WTC11 (cell line): ENCODE measurements around the gene MBNL1. TPM values are rescaled to one million over a fixed set of nuclear protein-coding genes. Genes with fewer than 3 reads are reported as not detected.

Experiments
- ATAC-seq: fragments of 200-7000 bp; cut with Tn5 transposase; 2 replicates; pipeline ENCODE4 v1.10.0; 2021; ENCODE audit warnings: mild to moderate bottlenecking, moderate library complexity
- CTCF ChIA-PET: fragments of 300-600 bp; sonication (Branson Sonifier 250); formaldehyde crosslinking; loops from one replicate; lab custom pipeline; 2021; ENCODE audit warnings: antibody characterized with exemption; lab: Charles Lee
- POLR2A ChIA-PET: fragments of 350-600 bp; sonication (Branson Sonifier 250); formaldehyde crosslinking; loops from one replicate; lab custom pipeline; 2021; ENCODE audit warnings: antibody characterized with exemption; lab: Charles Lee
- DNase-seq: peaks from one replicate; pipeline ENCODE4 v3.0.0; 2021; ENCODE audit warnings: low spot score
- H3K27ac Mint-ChIP-seq: 2 replicates; pipeline ENCODE4 v1.8.0; 2021; ENCODE audit warnings: mixed read lengths
- H3K27me3 Mint-ChIP-seq: 2 replicates; pipeline ENCODE4 v1.8.0; 2021; ENCODE audit warnings: low read depth, mild to moderate bottlenecking, moderate library complexity, mixed read lengths
- H3K36me3 Mint-ChIP-seq: 2 replicates; pipeline ENCODE4 v1.8.0; 2021; ENCODE audit warnings: mixed read lengths
- H3K4me1 Mint-ChIP-seq: 2 replicates; pipeline ENCODE4 v1.8.0; 2022; ENCODE audit warnings: mixed read lengths
- H3K4me3 Mint-ChIP-seq: 2 replicates; pipeline ENCODE4 v1.8.0; 2021; ENCODE audit warnings: mild to moderate bottlenecking, moderate library complexity, mixed read lengths
- H3K9me3 Mint-ChIP-seq: 2 replicates; pipeline ENCODE4 v1.8.0; 2021; ENCODE audit warnings: mixed read lengths
- ATF1 ChIP-seq: sonication (generic); formaldehyde crosslinking; IDR thresholded peaks from 2 replicates; pipeline ENCODE4 v1.8.1; 2023; ENCODE audit warnings: mild to moderate bottlenecking, moderate library complexity, missing genetic modification reagents
- GABPB1 ChIP-seq: sonication (generic); formaldehyde crosslinking; IDR thresholded peaks from 2 replicates; pipeline ENCODE4 v1.8.1; 2023; ENCODE audit warnings: mild to moderate bottlenecking, missing genetic modification reagents
- NR1H2 ChIP-seq: sonication (generic); formaldehyde crosslinking; IDR thresholded peaks from 2 replicates; pipeline ENCODE4 v1.9.0; 2021; ENCODE audit warnings: mild to moderate bottlenecking, moderate library complexity, missing genetic modification reagents
- PRRX2 ChIP-seq: fragments of 250-450 bp; sonication (Bioruptor Pico); IDR thresholded peaks from 2 replicates; pipeline ENCODE4 v1.8.0; 2021; ENCODE audit warnings: mild to moderate bottlenecking
- RORB ChIP-seq: fragments of 250-450 bp; sonication (Bioruptor Pico); IDR thresholded peaks from 2 replicates; pipeline ENCODE4 v1.9.0; 2021; ENCODE audit warnings: mild to moderate bottlenecking
- TEAD1 ChIP-seq: sonication (generic); formaldehyde crosslinking; IDR thresholded peaks from 2 replicates; pipeline ENCODE4 v1.8.0; 2022; ENCODE audit warnings: mild to moderate bottlenecking, missing genetic modification reagents
- ZNF396 ChIP-seq: fragments of 250-450 bp; sonication (Bioruptor Pico); IDR thresholded peaks from 2 replicates; pipeline ENCODE4 v1.8.0; 2021; ENCODE audit warnings: mild to moderate bottlenecking, moderate library complexity, borderline replicate concordance
- total RNA-seq: library from RNA; stranded (reverse); gene quantifications from 3 replicates; pipeline ENCODE4 v1.2.3, GENCODE V29; 2021
- TF ChIP-seq, protein P1 (sequence below): fragments of 250-450 bp; sonication (Bioruptor Pico); IDR thresholded peaks from 2 replicates; pipeline ENCODE4 v2.1.2; 2022; ENCODE audit warnings: mild to moderate bottlenecking, moderate library complexity
- TF ChIP-seq, protein P2 (sequence below): sonication (generic); formaldehyde crosslinking; IDR thresholded peaks from 2 replicates; pipeline ENCODE4 v1.8.0; 2022; ENCODE audit warnings: mild to moderate bottlenecking, missing genetic modification reagents
- TF ChIP-seq, protein P3 (sequence below): sonication (generic); formaldehyde crosslinking; conservative IDR thresholded peaks from 2 replicates; pipeline ENCODE4 v1.8.1; 2023; ENCODE audit warnings: mild to moderate bottlenecking, low read depth, missing genetic modification reagents, moderate library complexity
- TF ChIP-seq, protein P4 (sequence below): sonication (generic); formaldehyde crosslinking; IDR thresholded peaks from 2 replicates; pipeline ENCODE4 v1.8.0; 2023; ENCODE audit warnings: missing genetic modification reagents, mild to moderate bottlenecking, borderline replicate concordance
- TF ChIP-seq, protein P5 (sequence below): sonication (generic); formaldehyde crosslinking; IDR thresholded peaks from 2 replicates; pipeline ENCODE4 v1.8.1; 2022; ENCODE audit warnings: mild to moderate bottlenecking, missing genetic modification reagents, moderate library complexity, borderline replicate concordance
- TF ChIP-seq, protein P6 (sequence below): sonication (generic); formaldehyde crosslinking; conservative IDR thresholded peaks from 2 replicates; pipeline ENCODE4 v1.8.1; 2022; ENCODE audit warnings: mild to moderate bottlenecking, missing genetic modification reagents
- TF ChIP-seq, protein P7 (sequence below): sonication (generic); formaldehyde crosslinking; IDR thresholded peaks from 2 replicates; pipeline ENCODE4 v1.8.1; 2022; ENCODE audit warnings: low read depth, mild to moderate bottlenecking, moderate library complexity, missing genetic modification reagents, borderline replicate concordance

The MBNL1 gene
- total RNA-seq, 1 experiment from 2014 or later = 20.4 TPM

DNA sequence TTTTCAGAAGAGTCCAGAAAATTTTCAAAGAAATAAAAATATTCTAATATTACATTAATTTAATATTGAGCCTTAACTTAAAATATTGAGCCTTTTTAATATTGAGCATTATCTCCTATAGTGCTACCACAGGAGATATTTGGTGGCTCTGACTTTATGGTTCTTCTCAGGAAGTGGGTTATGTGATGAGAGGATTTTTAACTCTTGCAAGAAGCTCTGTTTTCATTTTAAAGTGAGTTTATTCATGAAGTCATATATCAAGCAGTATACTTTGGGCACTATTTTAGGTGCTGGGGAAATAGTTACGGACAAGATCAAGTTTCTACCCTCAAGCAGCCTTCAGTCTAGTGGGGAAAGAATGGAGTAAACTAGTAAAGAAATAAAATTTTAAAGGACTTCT is 13.4 kb upstream of the MBNL1 start:
- ATAC-seq (no peak), DNase-seq (no peak)
- ChIA-PET POLR2A (no interaction called here), CTCF (no interaction called here)
- H3K36me3 Mint-ChIP-seq = no peaks in the 10 kb centered on the region
- no peak overlapping the region for H3K4me3 Mint-ChIP-seq
- H3K27me3 Mint-ChIP-seq = no peaks in the 10 kb centered on the region
- no peak for TF ChIP-seq PRRX2 (CRISPR knock-in tag)
- no peak for TF ChIP-seq ATF1 (CRISPR knock-in tag)
- TF ChIP-seq, protein P1, sequence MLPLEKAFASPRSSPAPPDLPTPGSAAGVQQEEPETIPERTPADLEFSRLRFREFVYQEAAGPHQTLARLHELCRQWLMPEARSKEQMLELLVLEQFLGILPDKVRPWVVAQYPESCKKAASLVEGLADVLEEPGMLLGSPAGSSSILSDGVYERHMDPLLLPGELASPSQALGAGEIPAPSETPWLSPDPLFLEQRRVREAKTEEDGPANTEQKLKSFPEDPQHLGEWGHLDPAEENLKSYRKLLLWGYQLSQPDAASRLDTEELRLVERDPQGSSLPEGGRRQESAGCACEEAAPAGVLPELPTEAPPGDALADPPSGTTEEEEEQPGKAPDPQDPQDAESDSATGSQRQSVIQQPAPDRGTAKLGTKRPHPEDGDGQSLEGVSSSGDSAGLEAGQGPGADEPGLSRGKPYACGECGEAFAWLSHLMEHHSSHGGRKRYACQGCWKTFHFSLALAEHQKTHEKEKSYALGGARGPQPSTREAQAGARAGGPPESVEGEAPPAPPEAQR (CRISPR knock-in tag) = no peak
- TF ChIP-seq GABPB1 = no peak
- TF ChIP-seq, protein P2, sequence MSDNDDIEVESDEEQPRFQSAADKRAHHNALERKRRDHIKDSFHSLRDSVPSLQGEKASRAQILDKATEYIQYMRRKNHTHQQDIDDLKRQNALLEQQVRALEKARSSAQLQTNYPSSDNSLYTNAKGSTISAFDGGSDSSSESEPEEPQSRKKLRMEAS = no peak
- no peak for TF ChIP-seq ZNF396 (CRISPR knock-in tag)
- no peak for TF ChIP-seq RORB
- H3K4me1 Mint-ChIP-seq = no peaks in the 10 kb centered on the region
- H3K27ac Mint-ChIP-seq = no peak overlapping the region
- peaks cover 5% of the 10 kb centered on the region for H3K9me3 Mint-ChIP-seq

DNA sequence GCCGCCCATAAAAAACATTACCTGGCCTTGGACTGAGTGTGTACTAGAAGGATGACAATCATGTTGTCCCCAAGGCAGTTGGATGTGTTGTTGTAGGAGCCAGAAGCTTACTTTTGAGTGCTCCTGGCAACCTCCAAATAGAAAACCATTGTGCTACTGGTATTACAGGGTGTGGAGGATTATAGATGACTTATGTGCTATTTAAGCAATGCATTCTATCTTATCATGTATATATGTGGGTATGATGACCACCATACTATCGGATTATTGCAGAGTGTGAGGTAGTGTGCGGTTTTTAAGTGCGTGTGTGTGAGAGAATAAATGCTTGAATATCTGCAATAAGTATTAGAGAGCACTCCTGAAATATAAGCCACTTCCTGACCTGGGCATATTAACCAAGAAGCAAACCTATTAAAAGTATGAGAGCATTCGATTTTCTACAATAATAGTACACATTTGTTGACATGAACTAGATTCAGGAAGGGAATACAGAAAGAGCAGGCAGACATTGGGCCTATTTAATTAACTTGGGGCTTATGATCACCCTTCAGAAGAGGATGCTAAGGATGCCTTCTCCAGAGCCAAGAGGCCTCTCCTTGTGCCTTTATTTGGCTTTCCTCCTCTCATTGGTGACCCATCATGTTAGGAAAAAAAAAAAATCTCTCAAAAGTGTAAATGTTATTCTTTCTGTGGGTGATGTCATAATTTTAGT is 11.7 kb upstream of the MBNL1 start:
- H3K4me3 Mint-ChIP-seq = no peak overlapping the region

DNA sequence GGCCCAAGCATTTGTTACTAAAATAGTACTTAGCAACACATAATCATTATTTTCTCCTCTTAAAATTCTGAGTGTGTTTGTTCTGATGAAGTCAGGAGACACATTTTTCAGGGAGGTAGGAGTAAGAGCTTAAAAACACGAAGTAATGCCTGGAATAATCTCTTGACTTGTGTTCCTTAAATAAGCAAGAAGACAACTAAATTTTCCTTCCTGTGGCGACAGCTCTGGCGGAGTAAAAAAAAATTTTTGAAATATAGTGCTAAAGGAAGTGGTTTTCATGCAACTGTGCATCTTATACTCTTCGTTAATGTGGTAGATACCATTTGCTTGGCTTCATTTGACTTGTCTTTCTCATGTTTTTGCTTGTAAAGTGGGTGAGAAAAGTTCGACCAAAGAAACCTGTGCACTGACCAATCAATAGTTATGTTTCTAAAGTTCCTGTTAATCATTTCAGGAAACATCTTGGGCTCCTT is 11.1 kb upstream of the MBNL1 start:
- Mint-ChIP-seq H3K4me3 (no peak overlapping the region), H3K4me1 (no peaks in the 10 kb centered on the region), H3K36me3 (no peaks in the 10 kb centered on the region), H3K27ac (no peak overlapping the region), H3K9me3 (no peaks in the 10 kb centered on the region), H3K27me3 (no peaks in the 10 kb centered on the region)
- ChIA-PET POLR2A (interaction anchor here (0.6 kb wide), 1 partner anchor 143 kb away, joined by 3 read pairs; no protein-coding TSS in a partner anchor), CTCF (no interaction called here)
- ATAC-seq (no peak), DNase-seq (no peak)
- TF ChIP-seq, protein P3, sequence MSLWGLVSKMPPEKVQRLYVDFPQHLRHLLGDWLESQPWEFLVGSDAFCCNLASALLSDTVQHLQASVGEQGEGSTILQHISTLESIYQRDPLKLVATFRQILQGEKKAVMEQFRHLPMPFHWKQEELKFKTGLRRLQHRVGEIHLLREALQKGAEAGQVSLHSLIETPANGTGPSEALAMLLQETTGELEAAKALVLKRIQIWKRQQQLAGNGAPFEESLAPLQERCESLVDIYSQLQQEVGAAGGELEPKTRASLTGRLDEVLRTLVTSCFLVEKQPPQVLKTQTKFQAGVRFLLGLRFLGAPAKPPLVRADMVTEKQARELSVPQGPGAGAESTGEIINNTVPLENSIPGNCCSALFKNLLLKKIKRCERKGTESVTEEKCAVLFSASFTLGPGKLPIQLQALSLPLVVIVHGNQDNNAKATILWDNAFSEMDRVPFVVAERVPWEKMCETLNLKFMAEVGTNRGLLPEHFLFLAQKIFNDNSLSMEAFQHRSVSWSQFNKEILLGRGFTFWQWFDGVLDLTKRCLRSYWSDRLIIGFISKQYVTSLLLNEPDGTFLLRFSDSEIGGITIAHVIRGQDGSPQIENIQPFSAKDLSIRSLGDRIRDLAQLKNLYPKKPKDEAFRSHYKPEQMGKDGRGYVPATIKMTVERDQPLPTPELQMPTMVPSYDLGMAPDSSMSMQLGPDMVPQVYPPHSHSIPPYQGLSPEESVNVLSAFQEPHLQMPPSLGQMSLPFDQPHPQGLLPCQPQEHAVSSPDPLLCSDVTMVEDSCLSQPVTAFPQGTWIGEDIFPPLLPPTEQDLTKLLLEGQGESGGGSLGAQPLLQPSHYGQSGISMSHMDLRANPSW = no peak
- TF ChIP-seq, protein P4, sequence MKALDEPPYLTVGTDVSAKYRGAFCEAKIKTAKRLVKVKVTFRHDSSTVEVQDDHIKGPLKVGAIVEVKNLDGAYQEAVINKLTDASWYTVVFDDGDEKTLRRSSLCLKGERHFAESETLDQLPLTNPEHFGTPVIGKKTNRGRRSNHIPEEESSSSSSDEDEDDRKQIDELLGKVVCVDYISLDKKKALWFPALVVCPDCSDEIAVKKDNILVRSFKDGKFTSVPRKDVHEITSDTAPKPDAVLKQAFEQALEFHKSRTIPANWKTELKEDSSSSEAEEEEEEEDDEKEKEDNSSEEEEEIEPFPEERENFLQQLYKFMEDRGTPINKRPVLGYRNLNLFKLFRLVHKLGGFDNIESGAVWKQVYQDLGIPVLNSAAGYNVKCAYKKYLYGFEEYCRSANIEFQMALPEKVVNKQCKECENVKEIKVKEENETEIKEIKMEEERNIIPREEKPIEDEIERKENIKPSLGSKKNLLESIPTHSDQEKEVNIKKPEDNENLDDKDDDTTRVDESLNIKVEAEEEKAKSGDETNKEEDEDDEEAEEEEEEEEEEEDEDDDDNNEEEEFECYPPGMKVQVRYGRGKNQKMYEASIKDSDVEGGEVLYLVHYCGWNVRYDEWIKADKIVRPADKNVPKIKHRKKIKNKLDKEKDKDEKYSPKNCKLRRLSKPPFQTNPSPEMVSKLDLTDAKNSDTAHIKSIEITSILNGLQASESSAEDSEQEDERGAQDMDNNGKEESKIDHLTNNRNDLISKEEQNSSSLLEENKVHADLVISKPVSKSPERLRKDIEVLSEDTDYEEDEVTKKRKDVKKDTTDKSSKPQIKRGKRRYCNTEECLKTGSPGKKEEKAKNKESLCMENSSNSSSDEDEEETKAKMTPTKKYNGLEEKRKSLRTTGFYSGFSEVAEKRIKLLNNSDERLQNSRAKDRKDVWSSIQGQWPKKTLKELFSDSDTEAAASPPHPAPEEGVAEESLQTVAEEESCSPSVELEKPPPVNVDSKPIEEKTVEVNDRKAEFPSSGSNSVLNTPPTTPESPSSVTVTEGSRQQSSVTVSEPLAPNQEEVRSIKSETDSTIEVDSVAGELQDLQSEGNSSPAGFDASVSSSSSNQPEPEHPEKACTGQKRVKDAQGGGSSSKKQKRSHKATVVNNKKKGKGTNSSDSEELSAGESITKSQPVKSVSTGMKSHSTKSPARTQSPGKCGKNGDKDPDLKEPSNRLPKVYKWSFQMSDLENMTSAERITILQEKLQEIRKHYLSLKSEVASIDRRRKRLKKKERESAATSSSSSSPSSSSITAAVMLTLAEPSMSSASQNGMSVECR = no peak

More for the DNA sequence above, 11.7 kb upstream of the MBNL1 start:
- TF ChIP-seq RORB = no peak
- TF ChIP-seq, protein P5, sequence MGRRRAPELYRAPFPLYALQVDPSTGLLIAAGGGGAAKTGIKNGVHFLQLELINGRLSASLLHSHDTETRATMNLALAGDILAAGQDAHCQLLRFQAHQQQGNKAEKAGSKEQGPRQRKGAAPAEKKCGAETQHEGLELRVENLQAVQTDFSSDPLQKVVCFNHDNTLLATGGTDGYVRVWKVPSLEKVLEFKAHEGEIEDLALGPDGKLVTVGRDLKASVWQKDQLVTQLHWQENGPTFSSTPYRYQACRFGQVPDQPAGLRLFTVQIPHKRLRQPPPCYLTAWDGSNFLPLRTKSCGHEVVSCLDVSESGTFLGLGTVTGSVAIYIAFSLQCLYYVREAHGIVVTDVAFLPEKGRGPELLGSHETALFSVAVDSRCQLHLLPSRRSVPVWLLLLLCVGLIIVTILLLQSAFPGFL (CRISPR knock-in tag) = no peak
- TF ChIP-seq, protein P6, sequence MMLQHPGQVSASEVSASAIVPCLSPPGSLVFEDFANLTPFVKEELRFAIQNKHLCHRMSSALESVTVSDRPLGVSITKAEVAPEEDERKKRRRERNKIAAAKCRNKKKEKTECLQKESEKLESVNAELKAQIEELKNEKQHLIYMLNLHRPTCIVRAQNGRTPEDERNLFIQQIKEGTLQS = no peak
- TF ChIP-seq, protein P3 = no peak
- TF ChIP-seq NR1H2 (CRISPR knock-in tag) = no peak
- TF ChIP-seq, protein P7, sequence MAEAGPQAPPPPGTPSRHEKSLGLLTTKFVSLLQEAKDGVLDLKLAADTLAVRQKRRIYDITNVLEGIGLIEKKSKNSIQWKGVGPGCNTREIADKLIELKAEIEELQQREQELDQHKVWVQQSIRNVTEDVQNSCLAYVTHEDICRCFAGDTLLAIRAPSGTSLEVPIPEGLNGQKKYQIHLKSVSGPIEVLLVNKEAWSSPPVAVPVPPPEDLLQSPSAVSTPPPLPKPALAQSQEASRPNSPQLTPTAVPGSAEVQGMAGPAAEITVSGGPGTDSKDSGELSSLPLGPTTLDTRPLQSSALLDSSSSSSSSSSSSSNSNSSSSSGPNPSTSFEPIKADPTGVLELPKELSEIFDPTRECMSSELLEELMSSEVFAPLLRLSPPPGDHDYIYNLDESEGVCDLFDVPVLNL (CRISPR knock-in tag) = no peak
- no peak for TF ChIP-seq TEAD1 (CRISPR knock-in tag)
- Mint-ChIP-seq H3K27ac (no peak overlapping the region), H3K27me3 (no peaks in the 10 kb centered on the region), H3K4me1 (no peaks in the 10 kb centered on the region), H3K36me3 (no peaks in the 10 kb centered on the region), H3K9me3 (no peaks in the 10 kb centered on the region)
- DNase-seq = no peak
- ATAC-seq = no peak
- ChIA-PET CTCF (no interaction called here), POLR2A (interaction anchor here (0.6 kb wide), 1 partner anchor 144 kb away, joined by 3 read pairs; no protein-coding TSS in a partner anchor)
